Parathyroid adenoma (tissue), 2 donors: ENCODE measurements around the gene GPS1.
A peak's percentile ranks its signal among the peaks of the same experiment; 100 is the strongest.

Experiments
- H2AFZ ChIP-seq: fragments of 300-600 bp; sonication (generic); one replicate; pipeline ENCODE4 v1.7.0; 2017; ENCODE audit warnings: antibody characterized with exemption, mild to moderate bottlenecking
- H3K27ac ChIP-seq: fragments of 300-600 bp; sonication (generic); one replicate; pipeline ENCODE4 v1.7.0; 2017
- H3K27me3 ChIP-seq: fragments of 300-600 bp; sonication (generic); one replicate; pipeline ENCODE4 v1.7.0; 2017; ENCODE audit warnings: low read length; ENCODE audit not compliant: control insufficient read depth, insufficient read depth
- H3K36me3 ChIP-seq: fragments of 300-600 bp; sonication (generic); one replicate; pipeline ENCODE4 v1.7.0; 2017; ENCODE audit warnings: low read length; ENCODE audit not compliant: control insufficient read depth, insufficient read depth
- H3K4me1 ChIP-seq: fragments of 300-600 bp; sonication (generic); one replicate; pipeline ENCODE4 v1.7.0; 2017; ENCODE audit warnings: control low read depth
- H3K4me2 ChIP-seq: fragments of 300-600 bp; sonication (generic); one replicate; pipeline ENCODE4 v1.7.0; 2017; ENCODE audit warnings: low read length
- H3K4me3 ChIP-seq: fragments of 300-600 bp; sonication (generic); one replicate; pipeline ENCODE4 v1.7.0; 2017; ENCODE audit warnings: low read depth, low read length
- H3K79me2 ChIP-seq: fragments of 300-600 bp; sonication (generic); one replicate; pipeline ENCODE4 v1.7.0; 2017; ENCODE audit warnings: control low read depth
- H3K9ac ChIP-seq: fragments of 300-600 bp; sonication (generic); one replicate; pipeline ENCODE4 v1.7.0; 2017; ENCODE audit warnings: mild to moderate bottlenecking
- H3K9me3 ChIP-seq: fragments of 300-600 bp; sonication (generic); one replicate; pipeline ENCODE4 v1.7.0; 2017; ENCODE audit warnings: low read length; ENCODE audit not compliant: control insufficient read depth
- TF ChIP-seq, protein P1 (sequence below): fragments of 300-600 bp; sonication (generic); IDR thresholded peaks from one replicate; pipeline ENCODE4 v1.7.0; 2017; ENCODE audit warnings: antibody characterized with exemption, mild to moderate bottlenecking
- donor health status: primary hyperparathyroidism.

The GPS1 gene

GRCh38 chr17:82061047-82061925 is 9.6 kb downstream of the GPS1 start:
- H2AFZ ChIP-seq, result no peak overlapping the region
- no peak overlapping the region for H3K4me3 ChIP-seq
- H3K4me1 ChIP-seq, result peaks cover 10% of the 10 kb centered on the region
- no peak overlapping the region for H3K9ac ChIP-seq
- TF ChIP-seq, protein P1, sequence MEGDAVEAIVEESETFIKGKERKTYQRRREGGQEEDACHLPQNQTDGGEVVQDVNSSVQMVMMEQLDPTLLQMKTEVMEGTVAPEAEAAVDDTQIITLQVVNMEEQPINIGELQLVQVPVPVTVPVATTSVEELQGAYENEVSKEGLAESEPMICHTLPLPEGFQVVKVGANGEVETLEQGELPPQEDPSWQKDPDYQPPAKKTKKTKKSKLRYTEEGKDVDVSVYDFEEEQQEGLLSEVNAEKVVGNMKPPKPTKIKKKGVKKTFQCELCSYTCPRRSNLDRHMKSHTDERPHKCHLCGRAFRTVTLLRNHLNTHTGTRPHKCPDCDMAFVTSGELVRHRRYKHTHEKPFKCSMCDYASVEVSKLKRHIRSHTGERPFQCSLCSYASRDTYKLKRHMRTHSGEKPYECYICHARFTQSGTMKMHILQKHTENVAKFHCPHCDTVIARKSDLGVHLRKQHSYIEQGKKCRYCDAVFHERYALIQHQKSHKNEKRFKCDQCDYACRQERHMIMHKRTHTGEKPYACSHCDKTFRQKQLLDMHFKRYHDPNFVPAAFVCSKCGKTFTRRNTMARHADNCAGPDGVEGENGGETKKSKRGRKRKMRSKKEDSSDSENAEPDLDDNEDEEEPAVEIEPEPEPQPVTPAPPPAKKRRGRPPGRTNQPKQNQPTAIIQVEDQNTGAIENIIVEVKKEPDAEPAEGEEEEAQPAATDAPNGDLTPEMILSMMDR, result no peak
- H3K9me3 ChIP-seq, result no peaks in the 10 kb centered on the region
- H3K27me3 ChIP-seq, result no peaks in the 10 kb centered on the region
- no peaks in the 10 kb centered on the region for H3K79me2 ChIP-seq
- no peak overlapping the region for H3K4me2 ChIP-seq
- no peak overlapping the region for H3K27ac ChIP-seq
- no peaks in the 10 kb centered on the region for H3K36me3 ChIP-seq

- no peak overlapping the region for H3K27ac ChIP-seq
Measured at GRCh38 chr17:82062076-82062983, 10.6 kb downstream of the GPS1 start.

DNA sequence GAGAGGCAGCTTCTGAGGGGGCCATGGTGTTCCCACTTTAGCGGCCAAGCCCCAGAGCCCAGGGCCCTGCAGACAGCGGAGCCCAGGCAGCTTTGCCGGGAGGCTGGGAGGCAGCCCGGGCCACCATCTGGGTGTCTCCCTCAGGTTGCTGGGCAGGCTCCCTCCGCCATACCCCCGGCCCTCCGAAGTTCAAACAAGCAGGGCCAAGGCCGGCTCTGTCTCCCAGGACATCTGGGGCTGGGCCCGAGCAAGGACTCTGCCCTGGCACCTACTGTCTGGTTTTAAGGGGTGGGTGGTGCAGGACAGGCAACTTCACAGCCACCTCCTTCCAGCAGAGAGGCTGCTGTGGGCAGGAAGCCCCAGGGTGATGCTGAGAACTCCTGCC is 11.3 kb downstream of the GPS1 start:
- TF ChIP-seq, protein P1, result no peak
- Histone ChIP-seq H3K9ac (no peak overlapping the region), H3K79me2 (no peaks in the 10 kb centered on the region), H3K4me2 (no peak overlapping the region), H3K4me1 (peaks cover 13% of the 10 kb centered on the region), H3K27ac (no peak overlapping the region), H2AFZ (no peak overlapping the region), H3K27me3 (no peaks in the 10 kb centered on the region), H3K36me3 (no peaks in the 10 kb centered on the region), H3K9me3 (no peaks in the 10 kb centered on the region), H3K4me3 (no peak overlapping the region)

More at GRCh38 chr17:82062076-82062983, 10.6 kb downstream of the GPS1 start:
- no peak overlapping the region for H3K9ac ChIP-seq
- H3K4me2 ChIP-seq, result no peak overlapping the region
- TF ChIP-seq, protein P1, result no peak
- no peaks in the 10 kb centered on the region for H3K79me2 ChIP-seq
- H3K4me1 ChIP-seq, result peaks cover 13% of the 10 kb centered on the region
- no peak overlapping the region for H3K4me3 ChIP-seq
- no peaks in the 10 kb centered on the region for H3K9me3 ChIP-seq
- H3K36me3 ChIP-seq, result no peaks in the 10 kb centered on the region
- H3K27me3 ChIP-seq, result no peaks in the 10 kb centered on the region
- no peak overlapping the region for H2AFZ ChIP-seq

DNA sequence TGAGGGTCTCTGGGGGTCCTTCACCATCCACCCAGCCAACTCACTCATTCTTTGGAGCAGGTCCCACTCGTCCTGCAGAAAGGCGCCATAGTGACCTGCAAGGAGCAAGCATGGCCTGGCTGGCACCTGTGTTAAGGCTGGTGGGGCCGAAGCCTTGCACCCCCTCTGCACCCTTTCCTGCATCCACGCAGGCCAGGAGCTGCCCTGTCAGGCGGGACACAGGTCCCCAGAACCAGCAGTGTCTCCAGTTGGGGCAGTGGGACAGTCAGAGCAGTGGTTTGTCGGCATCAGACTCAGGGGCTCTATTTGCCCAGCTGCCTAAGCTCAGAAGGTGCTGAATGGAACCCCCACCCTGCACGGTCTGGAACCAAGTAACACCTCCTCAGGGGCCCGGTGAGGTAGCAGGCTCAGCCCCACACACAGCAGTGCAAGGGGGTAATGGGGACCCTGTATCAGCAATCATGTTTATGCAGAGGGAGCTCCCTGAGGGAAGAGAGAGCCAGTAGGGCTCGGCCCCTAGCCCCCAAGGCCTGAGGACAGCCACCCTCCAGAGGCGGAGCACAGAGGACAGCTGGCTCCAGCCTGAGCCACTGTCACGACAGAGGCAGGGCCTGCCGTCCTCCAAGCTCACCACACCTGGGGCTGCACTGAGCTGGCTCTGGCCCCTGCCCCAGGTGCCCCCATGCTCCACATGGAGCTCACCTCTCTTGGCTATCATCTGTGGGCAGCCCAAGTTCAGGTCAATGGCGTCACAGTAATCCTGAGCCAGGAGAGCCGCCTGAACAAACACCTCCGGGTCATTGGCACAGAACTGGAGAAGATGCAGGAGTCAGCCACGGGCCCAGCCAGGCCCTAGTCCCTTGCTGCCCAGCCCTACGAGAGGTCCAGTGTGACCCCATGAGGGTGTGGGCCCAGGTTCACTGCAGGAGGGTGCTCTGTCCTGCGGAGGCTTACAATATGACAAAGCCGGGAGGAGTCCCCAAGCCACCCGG is 12.0 kb downstream of the GPS1 start:
- no peak overlapping the region for H3K4me3 ChIP-seq
- H3K9ac ChIP-seq, result no peak overlapping the region
- TF ChIP-seq, protein P1, result no peak
- no peak overlapping the region for H2AFZ ChIP-seq
- H3K27me3 ChIP-seq, result no peaks in the 10 kb centered on the region
- H3K4me1 ChIP-seq, result peaks cover 13% of the 10 kb centered on the region
- H3K4me2 ChIP-seq, result peak overlapping the region; percentile 91
- no peak overlapping the region for H3K27ac ChIP-seq
- no peaks in the 10 kb centered on the region for H3K36me3 ChIP-seq
- no peaks in the 10 kb centered on the region for H3K9me3 ChIP-seq
- no peaks in the 10 kb centered on the region for H3K79me2 ChIP-seq
